Left hindlimb (tissue), 1 donor: ENCODE measurements around the gene SLC9C1.

Experiments
- DNase-seq: peaks from one replicate; pipeline ENCODE4 v3.0.0-alpha.2; 2018

The SLC9C1 gene

GRCh38 chr3:112129925-112130637 is 163.9 kb downstream of the SLC9C1 start:
- DNase-seq = no peak

- no peak for DNase-seq
Measured at GRCh38 chr3:112128843-112129727, 164.9 kb downstream of the SLC9C1 start.

- no peak for DNase-seq
Measured at GRCh38 chr3:112127522-112128494, 166.2 kb downstream of the SLC9C1 start.

GRCh38 chr3:112126511-112126911 is 167.5 kb downstream of the SLC9C1 start:
- DNase-seq = no peak

DNA sequence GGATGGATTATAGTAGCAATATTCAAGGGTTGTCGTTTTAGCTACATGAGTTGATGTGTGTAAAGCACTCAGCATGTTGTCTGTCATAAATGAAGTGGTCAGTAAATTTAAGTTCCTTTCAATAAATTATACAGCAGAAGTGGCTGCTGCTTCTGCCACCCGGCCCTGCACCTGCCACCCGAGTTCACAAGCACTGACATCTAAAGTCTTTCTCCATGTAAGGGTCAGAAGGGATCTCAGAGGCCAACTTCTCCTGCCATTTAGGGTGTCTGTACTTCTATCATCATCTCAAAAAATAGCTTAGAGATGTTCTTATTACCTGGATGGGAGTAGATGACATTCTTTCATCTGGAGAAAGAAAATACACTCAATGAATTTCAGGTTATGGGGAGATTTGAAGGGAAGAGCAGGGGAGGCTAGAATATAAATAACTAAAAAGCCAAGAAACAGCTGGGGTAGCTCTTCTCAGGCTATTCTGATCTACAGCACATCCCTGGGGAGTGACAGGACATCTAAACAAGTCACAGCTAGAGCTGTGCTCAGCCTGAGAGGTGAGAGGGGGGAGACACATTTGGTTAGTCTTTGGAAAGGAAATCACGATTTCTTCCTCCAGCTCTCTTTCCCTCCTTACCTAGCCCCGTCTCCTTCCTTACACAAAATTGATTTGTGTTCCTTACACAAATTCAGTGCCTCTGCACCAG is 169.0 kb downstream of the SLC9C1 start:
- no peak for DNase-seq

DNA sequence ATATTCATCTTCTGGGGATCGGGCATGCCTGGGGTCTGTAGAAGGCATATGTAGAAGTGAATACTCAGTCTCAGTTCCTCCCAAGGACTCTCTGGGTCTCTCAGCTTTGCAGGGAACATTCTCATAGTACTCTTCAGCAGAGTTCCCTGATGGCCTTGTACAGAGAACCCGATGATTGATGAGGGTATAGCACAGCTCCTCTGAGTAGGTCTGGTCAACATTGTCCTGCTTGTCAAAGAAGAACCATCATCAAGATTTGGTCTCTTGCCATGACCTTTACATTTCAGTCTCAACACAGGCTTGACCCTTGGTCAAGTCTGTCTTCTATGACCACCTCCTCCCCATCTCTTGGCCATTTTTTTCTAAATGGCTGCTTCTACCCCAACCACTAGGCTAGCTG is 170.5 kb downstream of the SLC9C1 start:
- no peak for DNase-seq

GRCh38 chr3:112122870-112123269 is 171.1 kb downstream of the SLC9C1 start:
- DNase-seq = no peak

DNA sequence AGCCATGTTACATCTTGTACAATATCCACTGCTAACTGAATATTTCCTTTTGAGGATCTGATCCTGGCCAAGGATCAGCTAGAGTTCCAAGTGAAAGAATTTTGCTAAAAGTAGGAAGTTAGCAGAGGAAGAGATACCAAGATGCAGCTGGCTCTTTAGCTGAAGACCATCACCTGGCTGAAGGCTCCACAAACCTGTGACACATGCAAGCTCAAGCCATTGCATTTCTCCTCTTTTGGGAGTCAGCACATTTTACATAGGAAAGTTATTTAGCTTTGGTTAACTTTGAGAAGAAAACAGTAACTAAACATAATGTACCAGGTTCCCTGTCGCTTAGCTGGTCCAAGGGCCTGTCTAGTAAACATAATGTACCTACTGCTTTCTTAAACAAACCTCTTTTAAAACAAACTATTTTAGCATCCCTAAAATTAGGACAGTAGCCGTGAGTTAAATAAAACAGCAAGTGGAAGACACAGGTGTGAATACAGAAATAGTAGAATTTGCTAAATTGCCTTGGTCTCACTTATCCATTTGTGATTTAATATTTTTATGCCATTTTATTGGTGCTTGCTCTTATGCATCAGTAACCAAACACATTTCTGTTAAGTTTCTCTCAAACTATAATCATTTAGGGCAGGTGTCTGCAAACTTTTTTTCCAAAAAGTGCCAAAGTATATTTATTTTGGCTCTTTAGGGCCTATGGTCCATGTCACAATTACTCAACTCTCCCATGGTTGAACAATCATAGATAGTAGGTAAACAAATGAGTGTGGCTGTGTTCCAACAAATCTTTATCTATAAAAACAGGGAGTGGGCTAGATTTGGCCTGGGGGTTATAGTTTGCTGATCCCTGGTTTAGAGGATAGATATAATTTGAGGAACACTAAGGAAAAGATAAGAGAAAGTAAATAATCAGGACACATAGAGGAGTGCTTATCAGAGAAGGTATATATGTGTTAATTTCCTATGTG is 172.2 kb downstream of the SLC9C1 start:
- DNase-seq = no peak

- no peak for DNase-seq
Measured at GRCh38 chr3:112119962-112120836, 173.8 kb downstream of the SLC9C1 start.

DNA sequence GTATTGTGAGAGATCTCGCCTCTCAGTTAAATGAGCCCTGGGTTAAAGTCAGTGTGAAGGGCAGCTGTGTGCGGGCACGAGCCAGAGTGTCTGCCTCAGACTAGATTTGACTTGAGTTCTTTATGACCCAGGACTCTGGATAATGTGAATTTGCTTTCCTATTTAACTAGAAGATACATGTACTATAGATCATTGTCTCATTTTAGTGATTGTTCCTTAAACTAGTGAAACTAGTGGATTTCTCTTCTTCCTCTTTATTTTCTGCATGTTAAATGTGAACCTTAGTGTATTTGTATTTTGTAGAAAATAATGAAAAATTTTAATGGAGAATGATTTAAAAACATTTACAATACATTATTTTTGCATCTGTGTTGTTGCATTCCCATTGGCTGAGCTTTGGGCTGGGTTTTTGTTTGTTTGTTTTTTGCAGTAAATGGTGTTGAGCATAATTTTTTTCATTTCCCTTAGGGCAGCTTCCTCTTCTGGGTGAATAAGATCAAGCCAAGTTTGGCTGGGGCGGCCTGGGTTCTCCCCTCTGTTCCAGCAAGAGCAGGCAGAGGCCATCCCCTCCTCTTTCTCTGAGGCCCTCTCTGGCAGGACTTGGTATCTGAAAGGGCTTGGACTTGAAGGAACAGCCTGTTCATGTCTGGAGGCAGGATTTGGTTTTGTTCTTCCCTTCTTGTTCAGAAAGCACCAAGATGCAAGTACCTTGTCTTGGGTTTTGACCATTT is 176.0 kb downstream of the SLC9C1 start:
- DNase-seq = no peak

DNA sequence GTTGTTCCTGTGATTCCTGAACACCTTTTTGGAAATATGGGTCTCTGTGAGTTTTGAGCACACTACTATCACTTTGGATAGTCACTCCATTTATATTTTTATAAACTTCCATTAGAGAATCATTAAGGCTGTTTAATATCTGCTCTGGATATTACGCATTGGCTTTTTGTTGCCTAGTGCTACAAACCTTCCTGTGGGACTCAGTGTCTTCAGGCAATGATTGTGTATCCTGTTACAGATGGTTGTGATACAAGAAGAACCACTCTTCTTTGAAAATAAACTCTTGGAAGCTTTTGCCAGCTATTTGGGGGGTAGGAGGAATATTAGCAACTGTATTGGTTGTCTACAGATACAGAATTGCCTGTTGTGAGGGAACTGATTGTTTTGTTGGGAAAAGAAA is 176.6 kb downstream of the SLC9C1 start:
- no peak for DNase-seq

DNA sequence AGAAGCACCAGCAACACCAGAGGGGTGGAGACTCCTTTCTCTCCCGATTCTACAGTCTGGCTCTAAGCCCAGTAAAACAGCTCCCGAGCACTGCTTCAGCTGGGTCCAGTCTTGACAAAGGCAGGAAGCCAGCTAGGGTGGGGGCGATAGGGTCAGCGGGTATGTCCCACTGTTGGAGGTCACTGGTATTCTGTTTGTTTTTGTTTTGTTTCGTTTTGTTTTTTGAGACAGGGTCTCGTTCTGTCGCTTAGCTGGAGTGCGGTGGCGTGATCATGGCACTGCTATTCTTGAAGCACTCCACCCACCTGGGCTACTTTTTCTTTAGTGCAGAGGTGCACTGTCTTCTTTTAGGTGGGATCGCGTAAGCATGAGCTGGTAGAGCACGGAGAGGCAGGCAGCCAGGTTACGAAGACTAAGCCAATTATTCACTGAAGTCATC is 177.2 kb downstream of the SLC9C1 start:
- no peak for DNase-seq

DNA sequence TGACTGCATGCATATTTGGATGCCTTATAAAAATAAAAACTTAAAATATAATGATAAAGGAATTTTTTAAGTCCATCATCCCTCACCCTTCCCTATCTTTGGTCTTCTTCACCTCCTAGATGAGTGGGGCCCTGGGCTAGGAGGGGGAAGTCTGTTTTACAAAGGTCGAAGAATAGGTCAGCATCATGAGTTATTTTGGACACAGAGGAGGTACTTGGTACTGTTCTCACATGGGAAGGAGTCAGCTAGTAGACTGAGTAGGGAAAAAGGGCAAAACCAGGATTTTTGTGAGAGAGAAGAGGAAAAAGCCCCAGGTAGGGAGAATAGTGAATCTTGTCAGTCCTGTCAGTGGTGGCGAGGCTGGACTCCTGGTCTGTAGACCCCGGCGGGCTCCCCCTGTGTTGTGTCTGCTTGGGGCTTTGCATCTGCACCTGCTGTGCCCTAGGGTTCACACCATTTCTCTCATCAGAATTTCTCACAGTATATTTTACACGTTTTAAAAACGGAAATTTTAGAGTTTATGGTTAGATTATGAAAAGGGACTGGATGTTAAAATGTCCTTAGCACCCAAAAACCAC is 178.1 kb downstream of the SLC9C1 start:
- no peak for DNase-seq

GRCh38 chr3:112115161-112115739 is 178.8 kb downstream of the SLC9C1 start:
- DNase-seq = no peak

DNA sequence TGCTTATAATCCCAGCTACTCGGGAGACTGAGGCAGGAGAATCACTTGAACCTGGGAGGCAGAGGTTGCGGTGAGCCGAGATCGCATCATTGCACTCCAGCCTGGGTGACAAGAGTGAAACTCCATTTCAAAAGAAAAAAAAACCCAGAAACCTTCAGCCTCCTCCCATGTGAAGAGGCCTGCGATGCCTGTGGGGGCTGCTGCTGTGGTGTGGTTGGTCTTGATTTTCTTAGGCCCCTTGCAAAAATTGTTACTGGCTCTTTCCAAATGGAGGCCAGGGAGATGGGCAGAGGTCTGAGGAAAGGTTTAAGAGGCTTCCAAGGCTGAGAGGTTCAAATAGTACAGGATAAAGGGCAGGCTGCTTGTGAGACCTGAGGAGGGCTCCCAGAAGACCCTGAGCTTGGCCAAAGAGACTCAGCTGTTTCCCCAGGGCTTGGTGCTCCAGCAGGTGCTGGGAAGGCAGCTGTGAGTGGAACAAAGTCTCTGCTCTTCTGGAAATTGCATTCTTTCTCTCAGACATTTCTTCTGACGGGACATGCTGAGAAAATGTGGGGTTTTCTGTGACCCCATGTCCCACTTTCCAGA is 179.3 kb downstream of the SLC9C1 start:
- DNase-seq = no peak

- peak; percentile 31 for DNase-seq
Measured at GRCh38 chr3:112111785-112112402, 182.1 kb downstream of the SLC9C1 start.

- DNase-seq = no peak
Measured at GRCh38 chr3:112109322-112109721, 184.7 kb downstream of the SLC9C1 start.

DNA sequence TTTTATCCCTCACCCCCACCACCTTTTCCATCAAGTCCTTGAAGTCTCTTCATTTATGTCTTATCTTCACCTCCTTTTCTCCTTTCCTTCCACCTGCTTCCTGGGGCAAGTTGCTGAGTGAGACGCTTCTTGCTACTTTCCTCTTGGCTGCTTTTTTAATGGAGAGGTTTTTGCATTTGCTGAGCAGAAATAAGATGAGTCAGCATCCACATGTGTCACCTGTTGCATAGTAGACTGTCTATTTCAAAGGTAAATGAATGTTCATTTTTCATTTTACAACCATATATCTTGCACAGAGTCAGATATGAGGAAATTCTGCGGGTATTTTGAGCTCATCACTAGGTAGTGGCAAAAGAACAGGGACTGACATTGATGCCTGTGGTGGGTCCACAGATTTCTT is 189.2 kb downstream of the SLC9C1 start:
- DNase-seq = no peak
